ENCODE data around the gene IMMT.
A peak's percentile ranks its signal among the peaks of the same experiment; 100 is the strongest.

Gene IMMT

GRCh38 chr2:86219896-86220295, 24.6 kb upstream of the IMMT start:
- no peak for DNase-seq (ENCODE audit: low read depth)
- TF ChIP-seq CTCF (IDR thresholded peaks at IDR 0.05; ENCODE audit: insufficient read depth, low read depth, low read length, missing control alignments) = no peak
- H3K4me3 ChIP-seq (ENCODE audit: low read length) = no peak overlapping the region

DNA sequence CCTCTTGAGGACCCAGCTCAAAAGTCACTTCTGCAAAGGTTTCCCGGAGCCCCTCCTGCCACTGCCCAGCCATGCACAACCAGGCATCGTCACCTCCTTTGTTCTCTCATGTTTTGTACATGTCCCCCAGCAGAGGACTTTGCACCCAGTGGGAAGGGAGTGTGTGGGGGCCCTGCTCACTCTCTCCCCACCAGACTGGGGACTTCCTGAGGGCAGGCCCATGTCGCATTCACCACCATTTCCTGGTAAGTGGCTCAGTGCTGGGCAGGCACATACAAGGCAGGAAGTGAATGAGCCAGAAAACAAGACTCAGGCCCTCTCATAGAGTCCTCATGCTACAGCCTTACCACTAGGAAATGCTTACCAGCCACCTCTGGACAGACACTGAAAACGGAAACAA, 22.9 kb upstream of the IMMT start:
- DNase-seq (ENCODE audit: low read depth) = no peak
- no peak for TF ChIP-seq CTCF (IDR thresholded peaks at IDR 0.05; ENCODE audit: insufficient read depth, low read depth, low read length, missing control alignments)
- no peak overlapping the region for H3K4me3 ChIP-seq (ENCODE audit: low read length)

GRCh38 chr2:86216575-86217555, 21.6 kb upstream of the IMMT start:
- DNase-seq (ENCODE audit: low read depth) = peak; percentile 16
- H3K4me3 ChIP-seq (ENCODE audit: low read length) = no peak overlapping the region
- no peak for TF ChIP-seq CTCF (IDR thresholded peaks at IDR 0.05; ENCODE audit: insufficient read depth, low read depth, low read length, missing control alignments)

GRCh38 chr2:86214503-86214832, 19.2 kb upstream of the IMMT start:
- TF ChIP-seq CTCF (IDR thresholded peaks at IDR 0.05; ENCODE audit: insufficient read depth, low read depth, low read length, missing control alignments) = no peak
- no peak for DNase-seq (ENCODE audit: low read depth)

GRCh38 chr2:86213699-86214502, 18.6 kb upstream of the IMMT start:
- DNase-seq (ENCODE audit: low read depth) = no peak
- TF ChIP-seq CTCF (IDR thresholded peaks at IDR 0.05; ENCODE audit: insufficient read depth, low read depth, low read length, missing control alignments) = no peak
- H3K4me3 ChIP-seq (ENCODE audit: low read length) = no peak overlapping the region

More at GRCh38 chr2:86214503-86214832, 19.2 kb upstream of the IMMT start:
- H3K4me3 ChIP-seq (ENCODE audit: low read length) = no peak overlapping the region

- no peak overlapping the region for H3K4me3 ChIP-seq (ENCODE audit: low read length)
- no peak for DNase-seq (ENCODE audit: low read depth)
- TF ChIP-seq CTCF (IDR thresholded peaks at IDR 0.05; ENCODE audit: insufficient read depth, low read depth, low read length, missing control alignments) = no peak
Measured at GRCh38 chr2:86213056-86213455, 17.8 kb upstream of the IMMT start.

All from epithelial cell of esophagus (primary cell).